Loucy (cell line): ENCODE data around the gene COQ2.

Experiments
- CTCF ChIP-seq: fragments of 200-600 bp; sonication (generic); conservative IDR thresholded peaks from 2 replicates; pipeline ENCODE4 v1.5.1; 2014; ENCODE audit warnings: mild to moderate bottlenecking, antibody characterized with exemption, low read length
- EZH2phosphoT487 ChIP-seq: fragments of 200-600 bp; IDR thresholded peaks from 2 replicates; pipeline ENCODE4 v1.6.1; 2018; ENCODE audit warnings: antibody characterized with exemption, mild to moderate bottlenecking, moderate library complexity, borderline replicate concordance

- TF ChIP-seq CTCF, result peak; percentile 54
- no peak for TF ChIP-seq EZH2phosphoT487
Observed at GRCh38 chr4:83328521-83329187, 44.1 kb upstream of the COQ2 start.
